H1 (cell line): ENCODE measurements around the gene TPST2. TPM values are rescaled to one million over a fixed set of nuclear protein-coding genes. Genes with fewer than 3 reads are reported as not detected.
A peak's percentile ranks its signal among the peaks of the same experiment; 100 is the strongest.

Experiments
- CTCF ChIA-PET: fragments of 300-600 bp; sonication (Branson Sonifier 250); formaldehyde crosslinking; loops from one replicate; lab custom pipeline; 2021; ENCODE audit not compliant: partially characterized antibody; lab: Charles Lee
- POLR2A ChIA-PET: fragments of 300-600 bp; sonication (Branson Sonifier 250); formaldehyde crosslinking; loops from one replicate; lab custom pipeline; 2021; ENCODE audit warnings: inconsistent platforms; ENCODE audit not compliant: partially characterized antibody; lab: Charles Lee
- DNase-seq, 2 experiments: peaks; one replicate each; pipeline versions ENCODE4 v3.0.0 to v3.0.0-alpha.2; 2010 to 2022; ENCODE audit warnings: low spot score in 2 of 2, low read depth in 1 of 2, mixed read lengths in 1 of 2
- FAIRE-seq: peaks from 2 replicates; lab custom pipeline; 2011; peaks lifted over from hg19 to GRCh38; lab: Jason Lieb, UNC
- H2AFZ ChIP-seq: 2 replicates; pipeline ENCODE4 v1.8.1; 2012; ENCODE audit warnings: low read length, inconsistent platforms
- H2AK5ac ChIP-seq: 2 replicates; pipeline ENCODE4 v1.6.1; 2013; ENCODE audit warnings: low read depth, low read length
- H2BK120ac ChIP-seq: replicated peaks from 2 replicates; pipeline ENCODE3; 2013; ENCODE audit warnings: low read depth, low read length, inconsistent platforms
- H2BK12ac ChIP-seq: 2 replicates; pipeline ENCODE4 v1.6.1; 2013; ENCODE audit warnings: low read depth, low read length
- H2BK15ac ChIP-seq: 2 replicates; pipeline ENCODE4 v1.6.1; 2013; ENCODE audit warnings: low read length
- H2BK20ac ChIP-seq: 2 replicates; pipeline ENCODE4 v1.6.1; 2013; ENCODE audit warnings: low read length
- H2BK5ac ChIP-seq: 2 replicates; pipeline ENCODE4 v1.6.1; 2013; ENCODE audit warnings: low read depth, low read length
- H3K14ac ChIP-seq: 2 replicates; pipeline ENCODE4 v1.6.1; 2013; ENCODE audit warnings: inconsistent platforms; ENCODE audit not compliant: insufficient read length
- H3K18ac ChIP-seq: 2 replicates; pipeline ENCODE4 v1.6.1; 2013; ENCODE audit warnings: low read length; ENCODE audit errors: extremely low read depth
- H3K23ac ChIP-seq: 2 replicates; pipeline ENCODE4 v1.6.1; 2013; ENCODE audit warnings: inconsistent platforms; ENCODE audit not compliant: insufficient read length
- H3K23me2 ChIP-seq: 2 replicates; pipeline ENCODE4 v1.6.1; 2013; ENCODE audit warnings: low read depth, low read length
- H3K27ac ChIP-seq: 2 replicates; pipeline ENCODE4 v1.6.1; 2011; ENCODE audit warnings: low read depth, low read length, inconsistent platforms
- H3K27me3 ChIP-seq, 4 experiments: replicated peaks in 1 of 4; 1 replicate in 1 of 4; 2 replicates in 3 of 4; pipeline versions ENCODE4 v1.6.1 to v1.8.1; 2011 to 2013; ENCODE audit warnings: low read length in 3 of 4, mild to moderate bottlenecking in 3 of 4, inconsistent platforms in 2 of 4, mixed read lengths in 2 of 4, moderate library complexity in 1 of 4; ENCODE audit not compliant: control insufficient read depth in 3 of 4, insufficient read depth in 3 of 4; ENCODE audit errors: extremely low read depth in 1 of 4
- H3K36me3 ChIP-seq, 4 experiments: 2 replicates each; pipeline versions ENCODE4 v1.6.1 to v1.8.1; 2011 to 2013; ENCODE audit warnings: mild to moderate bottlenecking in 4 of 4, low read length in 3 of 4, moderate library complexity in 2 of 4, control low read depth in 1 of 4, inconsistent platforms in 1 of 4; ENCODE audit not compliant: insufficient read depth in 4 of 4, control insufficient read depth in 2 of 4
- H3K4ac ChIP-seq: replicated peaks from 2 replicates; pipeline ENCODE3; 2013; ENCODE audit warnings: low read length, low read depth, mixed read lengths, inconsistent platforms; ENCODE audit not compliant: insufficient read length
- H3K4me1 ChIP-seq, 4 experiments: replicated peaks in 1 of 4; 1 replicate in 1 of 4; 2 replicates in 3 of 4; pipeline versions ENCODE4 v1.6.1 to v1.8.1; 2011 to 2013; ENCODE audit warnings: low read length in 3 of 4, inconsistent platforms in 2 of 4, mixed read lengths in 1 of 4; ENCODE audit not compliant: insufficient read depth in 4 of 4, control insufficient read depth in 3 of 4
- H3K4me2 ChIP-seq, 2 experiments: 2 replicates each; pipeline versions ENCODE4 v1.6.1 to v1.8.1; 2011 to 2013; ENCODE audit warnings: low read depth in 2 of 2, low read length in 2 of 2, control low read depth in 1 of 2, inconsistent platforms in 1 of 2, mild to moderate bottlenecking in 1 of 2; ENCODE audit not compliant: insufficient read depth in 1 of 2
- H3K4me3 ChIP-seq, 4 experiments: fragments of 200-600, 300-600 bp in 1 of 4; sonication (generic), shearing (Covaris generic), sonication (Bioruptor Twin) in 1 of 4; 2 replicates each; pipeline versions ENCODE4 v1.5.1 to v1.8.1; 2011 to 2016; ENCODE audit warnings: low read length in 4 of 4, low read depth in 3 of 4, control low read depth in 2 of 4, inconsistent platforms in 2 of 4, mild to moderate bottlenecking in 2 of 4, mixed read lengths in 1 of 4, moderate library complexity in 1 of 4; ENCODE audit not compliant: insufficient read depth in 2 of 4; ENCODE audit errors: extremely low read depth in 1 of 4
- H3K56ac ChIP-seq: replicated peaks from 2 replicates; pipeline ENCODE3; 2013; ENCODE audit warnings: low read depth, mild to moderate bottlenecking, mixed read lengths, low read length, inconsistent platforms; ENCODE audit not compliant: insufficient read length
- H3K79me1 ChIP-seq: 2 replicates; pipeline ENCODE4 v1.6.1; 2013; ENCODE audit warnings: low read depth, low read length, control low read depth
- H3K79me2 ChIP-seq, 2 experiments: 2 replicates each; pipeline versions ENCODE4 v1.6.1 to v1.8.1; 2012 to 2013; ENCODE audit warnings: low read length in 2 of 2, mild to moderate bottlenecking in 2 of 2, inconsistent platforms in 1 of 2; ENCODE audit not compliant: insufficient read depth in 2 of 2, control insufficient read depth in 1 of 2
- H3K9ac ChIP-seq, 4 experiments: replicated peaks in 1 of 4; 1 replicate in 1 of 4; 2 replicates in 3 of 4; pipeline versions ENCODE4 v1.6.1 to v1.8.1; 2011 to 2013; ENCODE audit warnings: low read depth in 3 of 4, low read length in 3 of 4, control low read depth in 2 of 4, mild to moderate bottlenecking in 2 of 4, moderate library complexity in 2 of 4, inconsistent platforms in 1 of 4; ENCODE audit errors: extremely low read depth in 1 of 4
- H3K9me3 ChIP-seq, 2 experiments: 2 replicates each; pipeline versions ENCODE4 v1.6.1 to v1.8.1; 2012 to 2013; ENCODE audit warnings: mild to moderate bottlenecking in 2 of 2, moderate library complexity in 2 of 2, control low read depth in 1 of 2, inconsistent platforms in 1 of 2, low read depth in 1 of 2, low read length in 1 of 2, mixed read lengths in 1 of 2; ENCODE audit not compliant: insufficient read depth in 2 of 2
- H4K20me1 ChIP-seq, 2 experiments: replicated peaks in 1 of 2; 2 replicates each; pipeline versions ENCODE3 to v1.8.1; 2011 to 2013; ENCODE audit warnings: inconsistent platforms in 2 of 2, low read length in 2 of 2, mild to moderate bottlenecking in 1 of 2; ENCODE audit not compliant: insufficient read depth in 2 of 2, control insufficient read depth in 1 of 2
- H4K5ac ChIP-seq: 2 replicates; pipeline ENCODE4 v1.6.1; 2013; ENCODE audit warnings: low read length, low read depth, mixed read lengths, inconsistent platforms; ENCODE audit not compliant: insufficient read length
- H4K8ac ChIP-seq: 2 replicates; pipeline ENCODE4 v1.8.0; 2013; ENCODE audit warnings: mild to moderate bottlenecking, moderate library complexity, low read length, inconsistent platforms; ENCODE audit not compliant: insufficient read depth; ENCODE audit errors: extremely low read depth
- H4K91ac ChIP-seq: replicated peaks from 2 replicates; pipeline ENCODE3; 2013; ENCODE audit warnings: low read length, mixed read lengths, inconsistent platforms; ENCODE audit not compliant: insufficient read length
- BACH1 ChIP-seq: IDR thresholded peaks from 2 replicates; pipeline ENCODE4 v1.6.1; 2012; ENCODE audit warnings: low read length, improper control_type of control experiment
- WGBS, 2 experiments: shearing (Covaris generic) in 1 of 2; methylation state at CpG; one replicate each; pipeline versions ENCODE4 v1.1.6 to v1.1.7; 2013 to 2015; ENCODE audit warnings: low lambda C conversion rate in 2 of 2, mixed read lengths in 2 of 2, inconsistent platforms in 1 of 2, low coverage in 1 of 2, missing lambda C conversion rate in 1 of 2; ENCODE audit not compliant: insufficient replicate concordance in 2 of 2, insufficient coverage in 1 of 2, insufficient read length in 1 of 2; ENCODE audit errors: extremely low coverage in 1 of 2, missing lambda C conversion rate in 1 of 2; 5-methylcytosine and 5-hydroxymethylcytosine counted together
- polyA plus RNA-seq, 7 experiments: library from polyadenylated mRNA; depleted of rRNA in 3 of 7; stranded (reverse) in 5 of 7; unstranded in 2 of 7; fragments of >200 nt in 5 of 7; fragments of 200-250 nt in 2 of 7; gene quantifications; 1 replicate in 5 of 7; 2 replicates in 1 of 7; 4 replicates in 1 of 7; pipeline versions ENCODE4 v1.2.1 to v1.2.3, GENCODE V29; 2011 to 2013; ENCODE audit warnings: missing spikeins in 2 of 7, mixed read lengths in 2 of 7
- total RNA-seq: library from RNA; stranded (reverse); fragmentation: NEBNext Ultra II Directional; extraction: Animal tissue kit (Norgen Biotek cat#: 25700); gene quantifications from 2 replicates; pipeline ENCODE4 v1.2.1, GENCODE V29; 2021

Gene TPST2
- total and polyA plus RNA-seq, 2 of the 8 experiments (the other 6 are each of a cell fraction or from before 2014, with no cell fraction given): 58.8 to 143 TPM

GRCh38 chr22:26541167-26541819 is 48.6 kb downstream of the TPST2 start:
- Histone ChIP-seq H4K5ac (no peak overlapping the region), H3K23ac (no peak overlapping the region), H3K18ac (no peak overlapping the region), H3K27me3 (no peaks in the 10 kb centered on the region), H3K9me3 (no peaks in the 10 kb centered on the region), H3K4ac (no peak overlapping the region), H4K91ac (no peak overlapping the region), H3K4me2 (no peak overlapping the region), H3K14ac (no peak overlapping the region), H3K56ac (no peak overlapping the region), H2BK20ac (no peak overlapping the region), H3K79me2 (peaks cover 0 to 40% of the 10 kb centered on the region in 2 experiments; a peak in 2 of 4 replicates), H4K20me1 (peaks cover 2 to 14% of the 10 kb centered on the region in 2 experiments), H4K8ac (peak overlapping the region; percentile 32; the same call in 1 of the 2 replicates), H3K4me1 (no peaks in the 10 kb centered on the region; a peak in 1 of 7 replicates), H3K79me1 (peaks cover 16% of the 10 kb centered on the region), H2BK15ac (no peak overlapping the region), H3K4me3 (no peak overlapping the region), H2BK5ac (no peak overlapping the region), H3K9ac (no peak overlapping the region), H2BK120ac (no peak overlapping the region), H2AK5ac (no peak overlapping the region), H2AFZ (no peak overlapping the region), H2BK12ac (no peak overlapping the region), H3K27ac (no peak overlapping the region), H3K23me2 (no peaks in the 10 kb centered on the region), H3K36me3 (peaks cover 5 to 32% (median 17%) of the 10 kb centered on the region in 4 experiments)
- DNase-seq: no peak
- 95% methylated on average over 47 of the region's 47 CpGs; no CpG with 5 or more reads in 1 of the 2 experiments for WGBS, 2 experiments
- no peak for TF ChIP-seq BACH1
- CTCF ChIA-PET: interaction anchor here (0.7 to 1.1 kb wide), 2 partner anchors 21 to 43 kb away, joined by 3 to 5 read pairs; no protein-coding TSS in a partner anchor
- POLR2A ChIA-PET: interaction anchor here (1.0 to 1.1 kb wide), 2 partner anchors 32 to 39 kb away, joined by 3 read pairs; no protein-coding TSS in a partner anchor
- FAIRE-seq: no peak
